VCaP (cell line): ENCODE results near the gene B3GALNT2.
A peak's percentile ranks its signal among the peaks of the same experiment; 100 is the strongest.

Source experiments
- H3K27ac ChIP-seq: fragments of 450-650 bp; 2 replicates; pipeline ENCODE4 v1.5.1; 2017
- TF ChIP-seq, protein P1 (sequence below): fragments of 450-650 bp; conservative IDR thresholded peaks from 2 replicates; pipeline ENCODE4 v1.5.1; 2017; ENCODE audit warnings: mild to moderate bottlenecking, moderate library complexity

B3GALNT2 gene

DNA sequence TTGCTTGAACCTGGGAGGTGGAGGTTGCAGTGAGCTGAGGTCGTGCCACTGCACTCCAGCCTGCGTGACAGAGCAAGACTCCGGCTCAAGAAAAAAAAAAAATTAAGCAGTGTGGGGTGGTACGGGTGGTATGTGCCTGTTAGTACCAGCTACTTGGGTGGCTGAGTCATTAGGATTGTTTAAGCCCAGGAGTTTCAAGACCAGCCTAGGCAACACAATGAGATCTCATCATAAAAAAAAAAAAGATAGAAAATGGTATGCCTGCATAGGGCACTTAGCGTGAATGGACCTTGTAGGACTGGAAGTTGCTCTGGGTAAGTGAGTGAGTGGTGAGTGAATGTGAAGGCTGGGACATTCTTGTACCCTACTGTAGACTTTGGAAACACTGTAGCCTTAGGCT, 100.1 kb downstream of the B3GALNT2 start:
- no peak overlapping the region for H3K27ac ChIP-seq
- TF ChIP-seq, protein P1, sequence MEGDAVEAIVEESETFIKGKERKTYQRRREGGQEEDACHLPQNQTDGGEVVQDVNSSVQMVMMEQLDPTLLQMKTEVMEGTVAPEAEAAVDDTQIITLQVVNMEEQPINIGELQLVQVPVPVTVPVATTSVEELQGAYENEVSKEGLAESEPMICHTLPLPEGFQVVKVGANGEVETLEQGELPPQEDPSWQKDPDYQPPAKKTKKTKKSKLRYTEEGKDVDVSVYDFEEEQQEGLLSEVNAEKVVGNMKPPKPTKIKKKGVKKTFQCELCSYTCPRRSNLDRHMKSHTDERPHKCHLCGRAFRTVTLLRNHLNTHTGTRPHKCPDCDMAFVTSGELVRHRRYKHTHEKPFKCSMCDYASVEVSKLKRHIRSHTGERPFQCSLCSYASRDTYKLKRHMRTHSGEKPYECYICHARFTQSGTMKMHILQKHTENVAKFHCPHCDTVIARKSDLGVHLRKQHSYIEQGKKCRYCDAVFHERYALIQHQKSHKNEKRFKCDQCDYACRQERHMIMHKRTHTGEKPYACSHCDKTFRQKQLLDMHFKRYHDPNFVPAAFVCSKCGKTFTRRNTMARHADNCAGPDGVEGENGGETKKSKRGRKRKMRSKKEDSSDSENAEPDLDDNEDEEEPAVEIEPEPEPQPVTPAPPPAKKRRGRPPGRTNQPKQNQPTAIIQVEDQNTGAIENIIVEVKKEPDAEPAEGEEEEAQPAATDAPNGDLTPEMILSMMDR: no peak

- H3K27ac ChIP-seq: no peak overlapping the region
- TF ChIP-seq, protein P1: no peak
Measured at GRCh38 chr1:235403593-235403992, 100.7 kb downstream of the B3GALNT2 start.

DNA sequence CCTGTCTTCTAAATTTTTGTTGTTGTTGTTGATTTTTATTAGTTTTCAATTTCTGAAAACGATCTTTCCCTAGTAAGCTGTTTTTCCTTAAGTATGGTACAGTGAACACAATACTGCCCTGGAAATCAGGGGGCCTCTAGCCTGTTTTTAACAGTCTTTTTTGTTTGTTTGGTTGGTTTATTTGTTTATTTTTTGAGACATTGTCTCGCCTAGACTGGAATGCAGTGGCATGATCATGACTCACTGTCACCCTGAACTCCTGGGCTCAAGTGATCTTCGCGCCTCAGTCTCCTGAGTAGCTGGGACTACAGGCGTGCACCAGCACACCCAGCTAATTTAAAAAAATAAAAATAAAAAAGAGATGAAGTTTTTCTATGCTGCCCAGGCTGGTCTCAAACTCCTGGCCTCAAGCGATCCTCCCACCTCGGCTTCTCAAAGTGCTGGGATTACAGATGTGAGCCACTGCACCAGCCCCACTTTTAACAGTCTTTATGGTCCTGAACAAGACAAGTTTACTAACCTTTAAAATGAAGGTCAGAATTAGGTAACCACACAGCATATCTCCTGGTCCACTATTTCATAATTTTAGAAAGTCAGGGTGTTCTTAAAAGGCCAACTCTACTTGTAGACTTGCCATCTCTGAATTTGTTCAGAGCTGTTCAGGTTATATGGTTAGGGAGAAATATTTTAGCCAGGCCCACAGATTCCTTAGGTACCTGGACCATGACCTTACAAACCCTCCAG, 101.6 kb downstream of the B3GALNT2 start:
- TF ChIP-seq, protein P1: no peak
- peak overlapping the region; percentile 11; the same call in 1 of the 2 replicates for H3K27ac ChIP-seq

DNA sequence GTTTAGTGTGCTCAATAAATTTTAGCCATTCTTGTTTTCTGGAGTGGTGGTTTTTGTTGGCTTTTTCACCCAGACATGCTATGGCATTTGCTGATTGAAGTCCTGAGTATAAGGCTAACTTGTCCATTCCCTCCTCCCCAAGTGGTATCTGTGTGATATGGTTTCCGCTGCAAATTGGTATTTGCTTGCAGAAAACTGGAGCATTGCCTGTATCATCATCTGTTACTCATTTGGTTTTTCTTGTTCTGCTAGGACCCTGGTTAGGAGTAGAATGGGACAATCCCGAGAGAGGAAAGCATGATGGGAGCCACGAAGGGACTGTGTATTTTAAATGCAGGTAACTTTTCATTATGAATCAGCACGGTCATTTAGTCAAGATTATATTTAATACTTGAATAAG, 103.0 kb downstream of the B3GALNT2 start:
- TF ChIP-seq, protein P1: no peak
- no peak overlapping the region for H3K27ac ChIP-seq
